Gastrocnemius medialis (tissue), 4 donors: Measurements from ENCODE around the gene ZNF521.

Source experiments
- POLR2A ChIP-seq, 2 donors: fragments of 450-650 bp; IDR thresholded peaks; one replicate each; pipeline ENCODE4 v1.6.1; 2017; ENCODE audit warnings: antibody characterized with exemption in 2 of 2, mild to moderate bottlenecking in 2 of 2, moderate library complexity in 2 of 2
- TF ChIP-seq, protein P1 (sequence below), 5 experiments: fragments of 450-650 bp in 3 of 5; fragments of 200-600 bp in 2 of 5; sonication (generic) in 2 of 5; IDR thresholded peaks in 4 of 5; conservative IDR thresholded peaks in 1 of 5; 1 replicate in 4 of 5; 2 replicates in 1 of 5; pipeline ENCODE4 v1.5.1; 2016 to 2019; ENCODE audit warnings: antibody characterized with exemption in 5 of 5, mild to moderate bottlenecking in 3 of 5, moderate library complexity in 3 of 5

DNA sequence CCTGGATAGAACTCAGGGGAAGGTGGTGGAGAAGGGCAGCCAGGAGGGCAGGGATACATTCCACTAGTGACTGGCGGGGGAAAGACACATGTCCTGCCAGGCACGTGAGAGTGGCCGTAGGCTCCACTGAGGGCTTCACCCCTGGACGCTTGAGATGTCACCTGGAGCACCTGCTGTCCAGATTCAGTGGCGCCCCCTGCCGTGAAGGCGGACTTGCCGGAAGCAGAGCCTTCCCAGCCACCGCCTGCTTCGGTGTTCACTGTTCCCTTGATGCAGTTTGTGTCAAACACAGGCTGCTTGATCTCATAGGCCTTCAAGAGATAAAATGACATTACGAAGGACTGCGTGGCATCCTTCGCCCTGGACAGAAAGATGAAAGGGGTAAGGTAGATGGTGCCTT is 335.3 kb downstream of the ZNF521 start:
- TF ChIP-seq, protein P1, sequence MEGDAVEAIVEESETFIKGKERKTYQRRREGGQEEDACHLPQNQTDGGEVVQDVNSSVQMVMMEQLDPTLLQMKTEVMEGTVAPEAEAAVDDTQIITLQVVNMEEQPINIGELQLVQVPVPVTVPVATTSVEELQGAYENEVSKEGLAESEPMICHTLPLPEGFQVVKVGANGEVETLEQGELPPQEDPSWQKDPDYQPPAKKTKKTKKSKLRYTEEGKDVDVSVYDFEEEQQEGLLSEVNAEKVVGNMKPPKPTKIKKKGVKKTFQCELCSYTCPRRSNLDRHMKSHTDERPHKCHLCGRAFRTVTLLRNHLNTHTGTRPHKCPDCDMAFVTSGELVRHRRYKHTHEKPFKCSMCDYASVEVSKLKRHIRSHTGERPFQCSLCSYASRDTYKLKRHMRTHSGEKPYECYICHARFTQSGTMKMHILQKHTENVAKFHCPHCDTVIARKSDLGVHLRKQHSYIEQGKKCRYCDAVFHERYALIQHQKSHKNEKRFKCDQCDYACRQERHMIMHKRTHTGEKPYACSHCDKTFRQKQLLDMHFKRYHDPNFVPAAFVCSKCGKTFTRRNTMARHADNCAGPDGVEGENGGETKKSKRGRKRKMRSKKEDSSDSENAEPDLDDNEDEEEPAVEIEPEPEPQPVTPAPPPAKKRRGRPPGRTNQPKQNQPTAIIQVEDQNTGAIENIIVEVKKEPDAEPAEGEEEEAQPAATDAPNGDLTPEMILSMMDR (IDR thresholded peaks at IDR 0.05 in 4 of 5, conservative IDR thresholded peaks at IDR 0.05 in 1 of 5), result no peak
- no peak for TF ChIP-seq POLR2A (IDR thresholded peaks at IDR 0.05)
